Neuron (in vitro differentiated cells): ENCODE measurements around the gene RAPGEF4.

Source experiments
- H2AFZ ChIP-seq: one replicate; pipeline ENCODE4 v1.6.1; 2013; ENCODE audit warnings: low read depth, mild to moderate bottlenecking, inconsistent platforms, low read length, moderate library complexity
- H3K27me3 ChIP-seq: one replicate; pipeline ENCODE4 v1.6.1; 2013; ENCODE audit warnings: low read length; ENCODE audit not compliant: insufficient read depth
- H3K36me3 ChIP-seq: one replicate; pipeline ENCODE4 v1.6.1; 2013; ENCODE audit warnings: low read length; ENCODE audit not compliant: insufficient read depth
- H3K4me1 ChIP-seq: one replicate; pipeline ENCODE4 v1.6.1; 2013; ENCODE audit warnings: low read length; ENCODE audit not compliant: insufficient read depth
- H3K4me3 ChIP-seq: 2 replicates; pipeline ENCODE4 v1.5.1; 2013; ENCODE audit warnings: mild to moderate bottlenecking, low read length, moderate library complexity
- H3K9me3 ChIP-seq: one replicate; pipeline ENCODE4 v1.6.1; 2013; ENCODE audit warnings: low read length

The RAPGEF4 gene

GRCh38 chr2:172768401-172768800, 32.8 kb downstream of the RAPGEF4 start:
- Histone ChIP-seq H2AFZ (no peak overlapping the region), H3K4me1 (no peaks in the 10 kb centered on the region), H3K27me3 (peaks cover 3% of the 10 kb centered on the region), H3K4me3 (no peak overlapping the region), H3K36me3 (no peaks in the 10 kb centered on the region), H3K9me3 (no peaks in the 10 kb centered on the region)

- H3K27me3 ChIP-seq = peaks cover 3% of the 10 kb centered on the region
- H3K36me3 ChIP-seq = no peaks in the 10 kb centered on the region
- H3K4me3 ChIP-seq = no peak overlapping the region
- H3K9me3 ChIP-seq = no peaks in the 10 kb centered on the region
- H3K4me1 ChIP-seq = no peaks in the 10 kb centered on the region
- no peak overlapping the region for H2AFZ ChIP-seq
These were observed 34.2 kb downstream of the RAPGEF4 start for GRCh38 chr2:172769879-172770278.

GRCh38 chr2:172770887-172771286, 35.2 kb downstream of the RAPGEF4 start:
- Histone ChIP-seq H3K4me1 (no peaks in the 10 kb centered on the region), H3K4me3 (no peak overlapping the region), H3K9me3 (no peaks in the 10 kb centered on the region), H3K27me3 (peaks cover 3% of the 10 kb centered on the region), H2AFZ (no peak overlapping the region), H3K36me3 (no peaks in the 10 kb centered on the region)

- no peaks in the 10 kb centered on the region for H3K4me1 ChIP-seq
- H3K27me3 ChIP-seq = peaks cover 3% of the 10 kb centered on the region
- H2AFZ ChIP-seq = no peak overlapping the region
- H3K9me3 ChIP-seq = no peaks in the 10 kb centered on the region
- no peaks in the 10 kb centered on the region for H3K36me3 ChIP-seq
- H3K4me3 ChIP-seq = no peak overlapping the region
These were observed 37.0 kb downstream of the RAPGEF4 start for GRCh38 chr2:172772633-172773032.

GRCh38 chr2:172774302-172774701, 38.7 kb downstream of the RAPGEF4 start:
- Histone ChIP-seq H3K36me3 (no peaks in the 10 kb centered on the region), H3K4me3 (no peak overlapping the region), H3K27me3 (no peaks in the 10 kb centered on the region), H3K4me1 (no peaks in the 10 kb centered on the region), H3K9me3 (no peaks in the 10 kb centered on the region), H2AFZ (no peak overlapping the region)

GRCh38 chr2:172775319-172775718, 39.7 kb downstream of the RAPGEF4 start:
- Histone ChIP-seq H3K36me3 (no peaks in the 10 kb centered on the region), H3K9me3 (no peaks in the 10 kb centered on the region), H3K4me1 (no peaks in the 10 kb centered on the region), H3K27me3 (no peaks in the 10 kb centered on the region), H3K4me3 (no peak overlapping the region), H2AFZ (no peak overlapping the region)

GRCh38 chr2:172777431-172777830, 41.8 kb downstream of the RAPGEF4 start:
- Histone ChIP-seq H3K9me3 (no peaks in the 10 kb centered on the region), H3K27me3 (no peaks in the 10 kb centered on the region), H2AFZ (no peak overlapping the region), H3K4me1 (no peaks in the 10 kb centered on the region), H3K36me3 (no peaks in the 10 kb centered on the region), H3K4me3 (no peak overlapping the region)

- Histone ChIP-seq H3K27me3 (no peaks in the 10 kb centered on the region), H3K4me1 (peaks cover 9% of the 10 kb centered on the region), H3K4me3 (no peak overlapping the region), H3K9me3 (no peaks in the 10 kb centered on the region), H2AFZ (no peak overlapping the region), H3K36me3 (no peaks in the 10 kb centered on the region)
These were observed 47.0 kb downstream of the RAPGEF4 start for GRCh38 chr2:172782506-172783164.

- Histone ChIP-seq H3K36me3 (no peaks in the 10 kb centered on the region), H3K9me3 (no peaks in the 10 kb centered on the region), H3K4me1 (peaks cover 9% of the 10 kb centered on the region), H2AFZ (no peak overlapping the region), H3K4me3 (no peak overlapping the region), H3K27me3 (no peaks in the 10 kb centered on the region)
These were observed 47.7 kb downstream of the RAPGEF4 start for GRCh38 chr2:172783165-172783898.

GRCh38 chr2:172788871-172789270, 53.2 kb downstream of the RAPGEF4 start:
- no peaks in the 10 kb centered on the region for H3K27me3 ChIP-seq
- H3K4me3 ChIP-seq = no peak overlapping the region
- no peak overlapping the region for H2AFZ ChIP-seq

GRCh38 chr2:172790404-172790803, 54.8 kb downstream of the RAPGEF4 start:
- H3K4me3 ChIP-seq = no peak overlapping the region
- no peaks in the 10 kb centered on the region for H3K36me3 ChIP-seq
- no peaks in the 10 kb centered on the region for H3K4me1 ChIP-seq
- no peaks in the 10 kb centered on the region for H3K27me3 ChIP-seq
- no peaks in the 10 kb centered on the region for H3K9me3 ChIP-seq
- no peak overlapping the region for H2AFZ ChIP-seq

More at GRCh38 chr2:172788871-172789270, 53.2 kb downstream of the RAPGEF4 start:
- Histone ChIP-seq H3K36me3 (no peaks in the 10 kb centered on the region), H3K9me3 (no peaks in the 10 kb centered on the region), H3K4me1 (no peaks in the 10 kb centered on the region)

GRCh38 chr2:172791953-172792352, 56.3 kb downstream of the RAPGEF4 start:
- H3K4me3 ChIP-seq = no peak overlapping the region
- H3K36me3 ChIP-seq = no peaks in the 10 kb centered on the region
- no peaks in the 10 kb centered on the region for H3K9me3 ChIP-seq
- H2AFZ ChIP-seq = no peak overlapping the region
- H3K4me1 ChIP-seq = no peaks in the 10 kb centered on the region
- H3K27me3 ChIP-seq = no peaks in the 10 kb centered on the region

- Histone ChIP-seq H3K27me3 (no peaks in the 10 kb centered on the region), H3K4me3 (no peak overlapping the region), H2AFZ (no peak overlapping the region), H3K36me3 (no peaks in the 10 kb centered on the region), H3K9me3 (no peaks in the 10 kb centered on the region), H3K4me1 (no peaks in the 10 kb centered on the region)
These were observed 57.1 kb downstream of the RAPGEF4 start for GRCh38 chr2:172792711-172793110.
